A549 (cell line): ENCODE results near the gene ARHGAP26. TPM values are rescaled to one million over a fixed set of nuclear protein-coding genes. Genes with fewer than 3 reads are reported as not detected.

Experiments used
- ATAC-seq, 2 experiments: fragments of 200-7000 bp in 1 of 2; fragments of >200 bp in 1 of 2; cut with Nextera tagmentation in 1 of 2; cut with Tn5 transposase in 1 of 2; 3 replicates each; pipeline versions ENCODE4 v1.8.0 to v1.9.1; 2018 to 2020; ENCODE audit warnings: mild to moderate bottlenecking in 1 of 2, moderate library complexity in 1 of 2
- CTCF ChIA-PET: fragments of 300-600 bp; sonication (Branson Sonifier 250); formaldehyde crosslinking; extraction: SDS; loops from one replicate; lab custom pipeline; 2021; ENCODE audit warnings: antibody characterized with exemption, inconsistent platforms; lab: Yijun Ruan, JAX
- POLR2A ChIA-PET: fragments of 350-600 bp; formaldehyde crosslinking; extraction: SDS; loops from one replicate; lab custom pipeline; 2021; ENCODE audit warnings: antibody characterized with exemption, inconsistent platforms; lab: Yijun Ruan, JAX
- DNase-seq, 2 experiments: peaks; one replicate each; pipeline versions ENCODE4 v3.0.0 to v3.0.0-alpha.2; 2011 to 2016; ENCODE audit warnings: low read depth in 1 of 2, low spot score in 1 of 2
- FAIRE-seq: peaks from 2 replicates; lab custom pipeline; 2011; peaks lifted over from hg19 to GRCh38; lab: Jason Lieb, UNC
- H3K27ac ChIP-seq, 2 experiments: fragments of >200 bp; sonication (Bioruptor Twin); formaldehyde crosslinking; 3 replicates each; pipeline ENCODE4 v1.5.1; 2016 to 2017
- H3K4me1 ChIP-seq: fragments of >200 bp; sonication (Bioruptor Twin); formaldehyde crosslinking; 3 replicates; pipeline ENCODE4 v1.6.1; 2016
- H3K4me2 ChIP-seq: fragments of >200 bp; sonication (Bioruptor Twin); formaldehyde crosslinking; 3 replicates; pipeline ENCODE4 v1.6.1; 2016
- H3K4me3 ChIP-seq: fragments of >200 bp; sonication (Bioruptor Twin); formaldehyde crosslinking; 3 replicates; pipeline ENCODE4 v1.5.1; 2016
- H3K9me3 ChIP-seq: fragments of >200 bp; sonication (Bioruptor Twin); formaldehyde crosslinking; 3 replicates; pipeline ENCODE4 v1.6.1; 2016
- CBX8 ChIP-seq: fragments of 200-600 bp; sonication (generic); IDR thresholded peaks from 2 replicates; pipeline ENCODE4 v1.6.1; 2016
- EHMT2 ChIP-seq: fragments of 200-600 bp; sonication (generic); IDR thresholded peaks from 2 replicates; pipeline ENCODE4 v1.6.1; 2016; ENCODE audit warnings: antibody characterized with exemption, low read depth, mild to moderate bottlenecking, moderate library complexity
- FOXS1 ChIP-seq: fragments of 250-450 bp; sonication (Bioruptor Pico); IDR thresholded peaks from 2 replicates; pipeline ENCODE4 v1.5.0; 2020; ENCODE audit warnings: mild to moderate bottlenecking, moderate library complexity
- HDAC2 ChIP-seq: fragments of 200-600 bp; sonication (generic); IDR thresholded peaks from 2 replicates; pipeline ENCODE4 v1.6.1; 2016
- HES2 ChIP-seq: fragments of >200 bp; sonication (Bioruptor Twin); formaldehyde crosslinking; IDR thresholded peaks from 2 replicates; pipeline ENCODE4 v1.6.1; 2016
- HEYL ChIP-seq: fragments of 250-450 bp; sonication (Bioruptor Pico); IDR thresholded peaks from 2 replicates; pipeline ENCODE4 v1.8.0; 2021; ENCODE audit warnings: mild to moderate bottlenecking, moderate library complexity
- HMGXB4 ChIP-seq: fragments of 250-450 bp; sonication (Bioruptor Pico); IDR thresholded peaks from 2 replicates; pipeline ENCODE4 v1.5.0; 2021; ENCODE audit warnings: mild to moderate bottlenecking, moderate library complexity, borderline replicate concordance
- HOXB13 ChIP-seq: fragments of 250-450 bp; sonication (Bioruptor Pico); IDR thresholded peaks from 2 replicates; pipeline ENCODE4 v1.5.0; 2020; ENCODE audit warnings: low read depth, mild to moderate bottlenecking, moderate library complexity
- HOXB5 ChIP-seq: fragments of 250-450 bp; sonication (Bioruptor Pico); IDR thresholded peaks from 2 replicates; pipeline ENCODE4 v1.5.0; 2020; ENCODE audit warnings: mild to moderate bottlenecking, moderate library complexity
- JUN ChIP-seq, 2 experiments: fragments of >200 bp; sonication (Bioruptor Twin); formaldehyde crosslinking; IDR thresholded peaks; 2 replicates in 1 of 2; 3 replicates in 1 of 2; pipeline ENCODE4 v1.6.1; 2016 to 2017
- JUNB ChIP-seq: fragments of >200 bp; sonication (Bioruptor Twin); formaldehyde crosslinking; IDR thresholded peaks from 2 replicates; pipeline ENCODE4 v1.6.1; 2016
- KDM1A ChIP-seq: fragments of 200-600 bp; sonication (generic); IDR thresholded peaks from 2 replicates; pipeline ENCODE4 v1.6.1; 2016; ENCODE audit warnings: low read depth, mild to moderate bottlenecking
- KDM5A ChIP-seq: fragments of 200-600 bp; sonication (generic); IDR thresholded peaks from 2 replicates; pipeline ENCODE4 v1.6.1; 2016; ENCODE audit warnings: antibody characterized with exemption, mild to moderate bottlenecking
- MAFK ChIP-seq: fragments of 450-650 bp; IDR thresholded peaks from 2 replicates; pipeline ENCODE4 v1.6.1; 2014; ENCODE audit not compliant: partially characterized antibody
- MYC ChIP-seq: IDR thresholded peaks from 2 replicates; pipeline ENCODE4 v1.6.1; 2012; ENCODE audit warnings: mild to moderate bottlenecking, inconsistent platforms, low read length, improper control_type of control experiment, borderline replicate concordance
- NPAS2 ChIP-seq: fragments of 250-450 bp; sonication (Bioruptor Pico); IDR thresholded peaks from 2 replicates; pipeline ENCODE4 v1.8.0; 2022; ENCODE audit warnings: mild to moderate bottlenecking, moderate library complexity, borderline replicate concordance
- NR3C1 ChIP-seq: fragments of >200 bp; sonication (Bioruptor Twin); formaldehyde crosslinking; IDR thresholded peaks from 3 replicates; pipeline ENCODE4 v1.6.1; 2017
- PHF8 ChIP-seq: fragments of 200-600 bp; sonication (generic); IDR thresholded peaks from 2 replicates; pipeline ENCODE4 v1.6.1; 2016; ENCODE audit warnings: low read depth, mild to moderate bottlenecking, antibody characterized with exemption, moderate library complexity, borderline replicate concordance
- POLR2AphosphoS2 ChIP-seq: conservative IDR thresholded peaks from 2 replicates; pipeline ENCODE4 v1.6.1; 2012; ENCODE audit warnings: low read length, improper control_type of control experiment, inconsistent platforms
- RCOR1 ChIP-seq: fragments of 150-350 bp; IDR thresholded peaks from 2 replicates; pipeline ENCODE4 v1.6.1; 2014; ENCODE audit warnings: antibody characterized with exemption, low read length, low read depth
- RFX5 ChIP-seq: fragments of 450-650 bp; IDR thresholded peaks from 2 replicates; pipeline ENCODE4 v1.7.1; 2014; ENCODE audit warnings: antibody characterized with exemption, mild to moderate bottlenecking, moderate library complexity
- SMC3 ChIP-seq: fragments of >200 bp; sonication (Bioruptor Twin); formaldehyde crosslinking; IDR thresholded peaks from 3 replicates; pipeline ENCODE4 v1.6.1; 2018; ENCODE audit warnings: inconsistent platforms
- TP53 ChIP-seq: fragments of 250-450 bp; sonication (Bioruptor Pico); IDR thresholded peaks from 2 replicates; pipeline ENCODE4 v1.5.0; 2021; ENCODE audit warnings: mild to moderate bottlenecking, moderate library complexity
- WGBS: methylation state at CpG from one replicate; pipeline ENCODE4 v1.1.6; 2017; ENCODE audit errors: missing lambda C conversion rate; 5-methylcytosine and 5-hydroxymethylcytosine counted together
- polyA plus RNA-seq, 4 experiments: library from polyadenylated mRNA; depleted of rRNA in 3 of 4; stranded (reverse); fragments of >200 nt; fragmentation: RNase III in 1 of 4; extraction: RNeasy Plus Mini Kit Qiagen cat#74134 plus additional on column Dnase treatment in 1 of 4; gene quantifications; 2 replicates in 3 of 4; 3 replicates in 1 of 4; pipeline ENCODE4 v1.2.3, GENCODE V29; 2011 to 2017
- TF ChIP-seq, protein P1 (sequence below): IDR thresholded peaks from 2 replicates; pipeline ENCODE4 v1.6.1; 2012

Gene ARHGAP26
- polyA plus RNA-seq, 2 of the 4 experiments (the other 2 are of a cell fraction), result 6.6 to 19.1 TPM

DNA sequence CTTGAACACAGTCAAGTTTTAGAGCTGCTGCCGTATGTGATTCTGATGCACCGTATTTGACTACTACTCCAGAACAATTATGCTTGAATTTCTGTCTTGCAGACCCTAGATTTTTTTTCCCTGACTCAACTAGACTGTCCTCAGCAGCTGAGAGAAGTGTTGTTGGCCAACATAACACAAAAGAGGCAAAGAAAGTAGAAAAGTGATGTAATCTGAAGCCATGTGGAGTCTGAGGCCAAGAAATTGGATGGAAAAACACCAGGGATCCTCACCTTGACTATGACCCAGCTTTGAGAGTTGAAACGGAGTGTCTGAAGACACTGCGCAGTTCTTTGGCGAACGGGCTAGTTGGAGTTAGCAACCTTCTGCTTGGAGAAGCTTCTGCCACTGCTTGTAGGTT, 48.0 kb upstream of the ARHGAP26 start:
- no peaks in the 10 kb centered on the region for H3K9me3 ChIP-seq
- no peak overlapping the region for H3K27ac ChIP-seq
- TF ChIP-seq HMGXB4 (CRISPR knock-in tag), result no peak
- WGBS, result 95% methylated on average over 6 of the region's 6 CpGs
- DNase-seq (no peak), ATAC-seq (no peak), FAIRE-seq (no peak)
- CTCF ChIA-PET, result interaction anchor here (1.4 to 25.0 kb wide), 8 partner anchors 9 to 191 kb away, joined by 4 to 1307 read pairs (median 32); partner anchors contain the start of gene ARHGAP26
- no peak overlapping the region for H3K4me3 ChIP-seq
- H3K4me1 ChIP-seq, result peaks cover 31% of the 10 kb centered on the region
- POLR2A ChIA-PET, result no interaction called here
- H3K4me2 ChIP-seq, result no peak overlapping the region

DNA sequence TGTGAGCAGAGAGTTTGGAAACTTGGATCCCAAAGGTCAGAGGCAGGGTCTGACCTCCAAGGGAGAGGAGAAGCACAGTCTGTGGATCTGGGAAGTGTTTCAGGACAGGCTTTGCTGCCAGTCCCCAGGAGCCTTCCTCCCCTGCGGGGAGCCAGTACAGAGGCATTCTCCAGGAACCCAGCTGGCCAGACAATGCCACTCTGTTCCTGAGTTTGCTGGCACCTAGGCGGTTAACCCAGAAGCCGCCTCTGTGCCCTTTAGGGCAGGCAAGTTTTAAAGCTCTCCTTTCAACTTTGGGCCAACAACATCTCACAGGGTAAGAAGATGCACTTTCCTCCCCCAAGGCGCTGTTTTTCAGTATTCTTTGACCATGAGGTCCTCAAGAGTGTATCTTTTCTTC, 47.3 kb upstream of the ARHGAP26 start:
- TF ChIP-seq EHMT2 (no peak), JUNB (no peak), HOXB5 (CRISPR knock-in tag) (no peak), PHF8 (no peak), SMC3 (no peak), FOXS1 (CRISPR knock-in tag) (no peak), NPAS2 (no peak), CBX8 (no peak), POLR2AphosphoS2 (no peak), HDAC2 (no peak), HES2 (no peak), KDM1A (no peak)
- no peak overlapping the region for H3K27ac ChIP-seq
- no peaks in the 10 kb centered on the region for H3K9me3 ChIP-seq
- DNase-seq (no peak), ATAC-seq (no peak), FAIRE-seq (no peak)
- no peak overlapping the region for H3K4me2 ChIP-seq
- POLR2A ChIA-PET, result interaction anchor here (0.7 kb wide), 1 partner anchor 165 kb away, joined by 3 read pairs; no protein-coding TSS in a partner anchor
- no peak overlapping the region for H3K4me3 ChIP-seq
- peaks cover 28% of the 10 kb centered on the region for H3K4me1 ChIP-seq
- WGBS, result 73% methylated on average over 4 of the region's 4 CpGs
- CTCF ChIA-PET, result interaction anchor here (0.6 to 25.0 kb wide), 12 partner anchors 9 to 192 kb away, joined by 3 to 1307 read pairs (median 8); partner anchors contain the start of gene ARHGAP26

DNA sequence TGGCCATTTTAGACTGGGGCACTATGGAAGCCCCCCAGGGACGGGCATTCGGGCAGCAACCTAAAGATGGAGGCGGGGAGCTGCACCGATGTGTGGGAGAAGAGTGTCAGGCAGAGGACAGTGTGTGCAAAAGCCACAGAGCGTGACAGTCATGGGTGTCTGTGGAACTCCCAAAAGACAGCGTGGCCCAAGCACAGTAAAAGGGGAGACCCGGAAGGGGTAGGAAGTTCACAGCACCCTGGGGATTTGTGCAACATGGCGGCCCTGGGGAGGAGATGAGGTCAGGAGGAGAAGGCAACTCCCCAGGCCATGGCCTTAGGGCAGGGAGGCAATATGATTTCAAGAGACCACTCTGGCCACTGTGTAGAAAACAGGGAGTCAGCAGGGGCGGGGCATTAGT, 45.4 kb upstream of the ARHGAP26 start:
- WGBS, result 73% methylated on average over 9 of the region's 9 CpGs
- DNase-seq, result no peak
- ChIA-PET POLR2A (no interaction called here), CTCF (interaction anchor here (1.0 to 25.0 kb wide), 5 partner anchors 8 to 193 kb away, joined by 4 to 1307 read pairs (median 47); no protein-coding TSS in a partner anchor)
- TF ChIP-seq HES2, result no peak
- no peak for TF ChIP-seq JUN (IDR thresholded peaks at IDR 0.05)
- TF ChIP-seq HMGXB4 (CRISPR knock-in tag), result no peak
- TF ChIP-seq, protein P1, sequence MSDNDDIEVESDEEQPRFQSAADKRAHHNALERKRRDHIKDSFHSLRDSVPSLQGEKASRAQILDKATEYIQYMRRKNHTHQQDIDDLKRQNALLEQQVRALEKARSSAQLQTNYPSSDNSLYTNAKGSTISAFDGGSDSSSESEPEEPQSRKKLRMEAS, result no peak
- TF ChIP-seq TP53 (CRISPR knock-in tag), result no peak
- no peak for TF ChIP-seq FOXS1 (CRISPR knock-in tag)
- no peak for TF ChIP-seq KDM5A
- no peak for TF ChIP-seq HEYL
- TF ChIP-seq RFX5, result no peak
- TF ChIP-seq RCOR1, result no peak
- no peak for TF ChIP-seq MYC
- no peak for TF ChIP-seq NR3C1
- no peak for TF ChIP-seq PHF8
- no peak for TF ChIP-seq MAFK
- TF ChIP-seq HOXB13 (CRISPR knock-in tag), result no peak
- no peak for TF ChIP-seq HOXB5 (CRISPR knock-in tag)
- no peak for FAIRE-seq
- H3K9me3 ChIP-seq, result no peaks in the 10 kb centered on the region
- no peak overlapping the region for H3K4me2 ChIP-seq
- H3K4me3 ChIP-seq, result no peak overlapping the region
- peak overlapping the region in 1 of 2 experiments; percentile 2; a peak in 2 of 6 replicates for H3K27ac ChIP-seq
- ATAC-seq, result no peak
- peaks cover 25% of the 10 kb centered on the region for H3K4me1 ChIP-seq
